GM19324 (cell line): ENCODE data around the gene WRAP73.
"Not testable (repeated sequence)": the region's sequence is repeated elsewhere in the genome, so short reads cannot be mapped to it uniquely, and the experiment has no call there.

Source experiments
- ATAC-seq: cut with Tn5 transposase; IDR thresholded peaks from one replicate; pipeline ENCODE4 v1.9.1; 2021; ENCODE audit warnings: mild to moderate bottlenecking, moderate library complexity; ENCODE audit not compliant: unreplicated experiment, low FRiP score

WRAP73 gene

GRCh38 chr1:3584915-3585314 is 65.0 kb downstream of the WRAP73 start:
- no peak for ATAC-seq

- not testable (repeated sequence) for ATAC-seq
Measured at GRCh38 chr1:3583751-3584150, 66.2 kb downstream of the WRAP73 start.

- no peak for ATAC-seq
Measured at GRCh38 chr1:3581296-3582036, 68.4 kb downstream of the WRAP73 start.
